Thyroid gland (tissue), 4 donors: ENCODE data around the gene PALM.

Experiments used
- POLR2A ChIP-seq, 2 donors: fragments of 450-650 bp; IDR thresholded peaks; one replicate each; pipeline ENCODE4 v1.6.1; 2017; ENCODE audit warnings: antibody characterized with exemption in 2 of 2, mild to moderate bottlenecking in 2 of 2, moderate library complexity in 1 of 2
- TF ChIP-seq, protein P1 (sequence below), 6 experiments: fragments of 200-600 bp in 3 of 6; fragments of 450-650 bp in 3 of 6; sonication (generic) in 3 of 6; IDR thresholded peaks; one replicate each; pipeline ENCODE4 v1.5.1; 2016 to 2019; ENCODE audit warnings: antibody characterized with exemption in 6 of 6, mild to moderate bottlenecking in 2 of 6, inconsistent platforms in 1 of 6, moderate library complexity in 1 of 6

DNA sequence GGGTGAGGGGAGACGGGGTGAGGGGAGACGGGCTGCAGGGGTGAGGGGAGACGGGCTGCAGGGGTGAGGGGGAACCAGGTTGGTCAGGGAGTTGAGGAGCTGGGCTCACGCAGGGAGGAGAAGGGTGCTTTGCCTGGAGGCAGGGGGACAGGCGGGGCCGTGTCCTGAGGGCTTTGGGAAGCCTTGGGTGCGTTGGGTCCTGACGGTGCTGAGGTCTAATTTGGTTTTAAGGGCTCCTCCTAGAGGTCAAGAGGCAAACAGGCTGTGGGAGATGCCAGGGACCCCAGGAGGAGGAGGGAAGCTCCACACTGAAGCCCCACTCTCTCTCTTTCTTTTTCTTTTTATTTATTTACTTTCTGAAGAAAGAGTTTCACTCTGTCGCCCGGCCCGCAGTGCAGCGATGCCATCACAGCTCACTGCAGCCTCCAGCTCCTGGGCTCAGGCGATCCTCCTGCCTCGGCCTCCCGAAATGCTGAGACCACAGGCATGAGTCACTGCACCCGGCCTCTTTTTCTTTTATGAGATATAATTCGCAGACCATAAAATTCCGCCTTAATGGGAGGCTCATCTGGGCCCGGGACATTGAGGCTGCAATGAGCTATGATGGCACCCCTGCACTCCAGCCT is 32.9 kb downstream of the PALM start:
- TF ChIP-seq POLR2A (IDR thresholded peaks at IDR 0.05) = no peak
- TF ChIP-seq, protein P1, sequence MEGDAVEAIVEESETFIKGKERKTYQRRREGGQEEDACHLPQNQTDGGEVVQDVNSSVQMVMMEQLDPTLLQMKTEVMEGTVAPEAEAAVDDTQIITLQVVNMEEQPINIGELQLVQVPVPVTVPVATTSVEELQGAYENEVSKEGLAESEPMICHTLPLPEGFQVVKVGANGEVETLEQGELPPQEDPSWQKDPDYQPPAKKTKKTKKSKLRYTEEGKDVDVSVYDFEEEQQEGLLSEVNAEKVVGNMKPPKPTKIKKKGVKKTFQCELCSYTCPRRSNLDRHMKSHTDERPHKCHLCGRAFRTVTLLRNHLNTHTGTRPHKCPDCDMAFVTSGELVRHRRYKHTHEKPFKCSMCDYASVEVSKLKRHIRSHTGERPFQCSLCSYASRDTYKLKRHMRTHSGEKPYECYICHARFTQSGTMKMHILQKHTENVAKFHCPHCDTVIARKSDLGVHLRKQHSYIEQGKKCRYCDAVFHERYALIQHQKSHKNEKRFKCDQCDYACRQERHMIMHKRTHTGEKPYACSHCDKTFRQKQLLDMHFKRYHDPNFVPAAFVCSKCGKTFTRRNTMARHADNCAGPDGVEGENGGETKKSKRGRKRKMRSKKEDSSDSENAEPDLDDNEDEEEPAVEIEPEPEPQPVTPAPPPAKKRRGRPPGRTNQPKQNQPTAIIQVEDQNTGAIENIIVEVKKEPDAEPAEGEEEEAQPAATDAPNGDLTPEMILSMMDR (IDR thresholded peaks at IDR 0.05) = no peak
